HepG2 (cell line): ENCODE results near the gene CPT1A. TPM values are rescaled to one million over a fixed set of nuclear protein-coding genes. Genes with fewer than 3 reads are reported as not detected.

ENCODE experiments used
- AKAP8 ChIP-seq: sonication (generic); formaldehyde crosslinking; IDR thresholded peaks from 2 replicates; pipeline ENCODE4 v1.5.1; 2020; ENCODE audit warnings: mild to moderate bottlenecking, missing genetic modification reagents
- FOXC1 ChIP-seq: sonication (generic); formaldehyde crosslinking; IDR thresholded peaks from 2 replicates; pipeline ENCODE4 v1.8.0; 2022; ENCODE audit warnings: mild to moderate bottlenecking, missing genetic modification reagents, borderline replicate concordance
- HNF1B ChIP-seq: sonication (generic); formaldehyde crosslinking; IDR thresholded peaks from 2 replicates; pipeline ENCODE4 v1.5.1; 2020; ENCODE audit warnings: mild to moderate bottlenecking, moderate library complexity, missing genetic modification reagents
- HOXA5 ChIP-seq: sonication (generic); formaldehyde crosslinking; IDR thresholded peaks from 2 replicates; pipeline ENCODE4 v1.4.0; 2020; ENCODE audit warnings: missing genetic modification reagents
- KDM2A ChIP-seq: sonication (generic); formaldehyde crosslinking; IDR thresholded peaks from 2 replicates; pipeline ENCODE4 v1.4.0; 2020; ENCODE audit warnings: low read depth, missing genetic modification reagents, borderline replicate concordance
- PATZ1 ChIP-seq: sonication (generic); formaldehyde crosslinking; IDR thresholded peaks from 2 replicates; pipeline ENCODE4 v1.4.0; 2020; ENCODE audit warnings: missing genetic modification reagents
- RAD51 ChIP-seq: fragments of 450-650 bp; IDR thresholded peaks from 2 replicates; pipeline ENCODE4 v1.6.1; 2016; ENCODE audit warnings: borderline replicate concordance
- SALL1 ChIP-seq: sonication (generic); formaldehyde crosslinking; IDR thresholded peaks from 2 replicates; pipeline ENCODE4 v1.8.0; 2022; ENCODE audit warnings: mild to moderate bottlenecking, missing genetic modification reagents
- SNRNP70 ChIP-seq: fragments of 200-400 bp; formaldehyde crosslinking; IDR thresholded peaks from 2 replicates; pipeline ENCODE4 v1.6.1; 2017; ENCODE audit warnings: mild to moderate bottlenecking, low read depth, low read length, moderate library complexity
- SOX13 ChIP-seq, 3 experiments: fragments of 450-650 bp in 1 of 3; sonication (generic) in 1 of 3; formaldehyde crosslinking in 1 of 3; IDR thresholded peaks in 2 of 3; conservative IDR thresholded peaks in 1 of 3; 2 replicates each; pipeline versions ENCODE4 v1.5.0 to v1.6.1; 2016 to 2020; ENCODE audit warnings: antibody characterized with exemption in 1 of 3, mild to moderate bottlenecking in 1 of 3, missing compliant biosample characterization in 1 of 3, missing genetic modification reagents in 1 of 3, moderate library complexity in 1 of 3
- YEATS2 ChIP-seq: sonication (generic); formaldehyde crosslinking; IDR thresholded peaks from 2 replicates; pipeline ENCODE4 v1.4.0; 2020; ENCODE audit warnings: missing genetic modification reagents, borderline replicate concordance
- ZNF362 ChIP-seq: sonication (generic); formaldehyde crosslinking; IDR thresholded peaks from 2 replicates; pipeline ENCODE4 v1.4.0; 2020; ENCODE audit warnings: missing genetic modification reagents, mild to moderate bottlenecking, borderline replicate concordance
- ZNF563 ChIP-seq: sonication (generic); formaldehyde crosslinking; IDR thresholded peaks from 2 replicates; pipeline ENCODE4 v1.8.0; 2022; ENCODE audit warnings: mild to moderate bottlenecking, moderate library complexity, missing genetic modification reagents
- ZNF616 ChIP-seq: sonication (generic); formaldehyde crosslinking; IDR thresholded peaks from 2 replicates; pipeline ENCODE4 v1.5.0; 2020; ENCODE audit warnings: low read depth, mild to moderate bottlenecking, missing genetic modification reagents
- ZNF784 ChIP-seq: sonication (generic); formaldehyde crosslinking; IDR thresholded peaks from 2 replicates; pipeline ENCODE4 v1.5.1; 2020; ENCODE audit warnings: missing genetic modification reagents, mild to moderate bottlenecking, borderline replicate concordance
- ZNF790 ChIP-seq: sonication (generic); formaldehyde crosslinking; IDR thresholded peaks from 2 replicates; pipeline ENCODE4 v1.8.0; 2022; ENCODE audit warnings: missing genetic modification reagents, mild to moderate bottlenecking, borderline replicate concordance
- ZNF800 ChIP-seq: sonication (generic); formaldehyde crosslinking; IDR thresholded peaks from 2 replicates; pipeline ENCODE4 v1.4.0; 2020; ENCODE audit warnings: missing genetic modification reagents
- ZNF878 ChIP-seq: sonication (generic); formaldehyde crosslinking; IDR thresholded peaks from 2 replicates; pipeline ENCODE4 v1.8.1; 2023; ENCODE audit warnings: mild to moderate bottlenecking, missing genetic modification reagents, moderate library complexity
- ZZZ3 ChIP-seq: sonication (generic); formaldehyde crosslinking; IDR thresholded peaks from 2 replicates; pipeline ENCODE4 v1.4.0; 2020; ENCODE audit warnings: missing genetic modification reagents, mild to moderate bottlenecking, borderline replicate concordance
- polyA plus RNA-seq, 8 experiments: library from polyadenylated mRNA; depleted of rRNA in 3 of 8; stranded (reverse) in 7 of 8; unstranded in 1 of 8; fragments of >200 nt; fragmentation: Illumina TruSeq in 4 of 8; extraction: Trizol in 4 of 8; gene quantifications; 2 replicates each; pipeline versions ENCODE4 v1.2.1 to v1.2.3, GENCODE V29; 2011 to 2016; ENCODE audit warnings: low read depth in 4 of 8, missing spikeins in 1 of 8, mixed read lengths in 1 of 8; ENCODE audit not compliant: insufficient read depth in 1 of 8
- total RNA-seq, 5 experiments: library from RNA; depleted of rRNA; stranded (reverse); fragments of >200 nt; fragmentation: Illumina TruSeq; extraction: Trizol; gene quantifications; 2 replicates each; pipeline ENCODE4 v1.2.3, GENCODE V29; 2016; ENCODE audit warnings: low read depth in 1 of 5

CPT1A gene
- total and polyA plus RNA-seq, 2 of the 13 experiments (the other 11 are each of a cell fraction or from before 2014, with no cell fraction given): 7.0 to 7.1 TPM

- TF ChIP-seq SALL1 (CRISPR knock-in tag) (peak; percentile 95), FOXC1 (0 out of 2 replicates have a peak, but pooled peaks have one; percentile 49), ZNF362 (peak; percentile 24; the same call in 1 of the 2 replicates), YEATS2 (CRISPR knock-in tag) (peak; percentile 80), ZNF878 (peak; percentile 50; the same call in 1 of the 2 replicates), SNRNP70 (no peak), SOX13 (IDR thresholded peaks at IDR 0.05) (no peak), SOX13 (CRISPR knock-in tag; conservative IDR thresholded peaks at IDR 0.05 in 1 of 2, IDR thresholded peaks at IDR 0.05 in 1 of 2) (peak in 1 of 2 experiments; percentile 75; a peak in 2 of 4 replicates), AKAP8 (CRISPR knock-in tag) (no peak), ZNF563 (CRISPR knock-in tag) (peak; percentile 82; the same call in 1 of the 2 replicates), HNF1B (CRISPR knock-in tag) (peak; percentile 88), ZNF790 (peak; percentile 76; the same call in 1 of the 2 replicates), HOXA5 (CRISPR knock-in tag) (0 out of 2 replicates have a peak, but pooled peaks have one; percentile 20), ZNF800 (peak; percentile 94), ZNF616 (peak; percentile 72; the same call in 1 of the 2 replicates), PATZ1 (CRISPR knock-in tag) (peak; percentile 64), KDM2A (CRISPR knock-in tag) (peak; percentile 94), ZZZ3 (CRISPR knock-in tag) (peak; percentile 64; the same call in 1 of the 2 replicates), RAD51 (no peak), ZNF784 (CRISPR knock-in tag) (no peak; the same call in 1 of the 2 replicates)
Measured at GRCh38 chr11:68843703-68844312, 2.1 kb upstream of the CPT1A start (continued).
